Activated effector memory CD4-positive, alpha-beta T cell treated with Interleukin-2 at 50 U/mL for 16 hours (primary cell): Measurements from ENCODE around the gene EDC4.
A peak's percentile ranks its signal among the peaks of the same experiment; 100 is the strongest.
"Not testable (repeated sequence)": the region's sequence is repeated elsewhere in the genome, so short reads cannot be mapped to it uniquely, and the experiment has no call there.

Experiments
- DNase-seq: peaks from one replicate; pipeline ENCODE4 v3.0.0-alpha.2; 2020

The EDC4 gene

DNA sequence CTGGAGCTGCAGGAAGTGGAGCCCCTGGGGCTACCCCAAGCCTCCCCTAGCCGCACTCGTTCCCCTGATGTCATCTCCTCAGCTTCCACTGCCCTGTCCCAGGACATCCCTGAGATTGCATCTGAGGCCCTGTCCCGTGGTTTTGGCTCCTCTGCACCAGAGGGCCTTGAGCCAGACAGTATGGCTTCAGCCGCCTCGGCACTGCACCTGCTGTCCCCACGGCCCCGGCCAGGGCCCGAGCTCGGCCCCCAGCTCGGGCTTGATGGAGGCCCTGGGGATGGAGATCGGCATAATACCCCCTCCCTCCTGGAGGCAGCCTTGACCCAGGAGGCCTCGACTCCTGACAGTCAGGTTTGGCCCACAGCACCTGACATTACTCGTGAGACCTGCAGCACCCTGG is 7.7 kb downstream of the EDC4 start:
- DNase-seq = no peak

DNA sequence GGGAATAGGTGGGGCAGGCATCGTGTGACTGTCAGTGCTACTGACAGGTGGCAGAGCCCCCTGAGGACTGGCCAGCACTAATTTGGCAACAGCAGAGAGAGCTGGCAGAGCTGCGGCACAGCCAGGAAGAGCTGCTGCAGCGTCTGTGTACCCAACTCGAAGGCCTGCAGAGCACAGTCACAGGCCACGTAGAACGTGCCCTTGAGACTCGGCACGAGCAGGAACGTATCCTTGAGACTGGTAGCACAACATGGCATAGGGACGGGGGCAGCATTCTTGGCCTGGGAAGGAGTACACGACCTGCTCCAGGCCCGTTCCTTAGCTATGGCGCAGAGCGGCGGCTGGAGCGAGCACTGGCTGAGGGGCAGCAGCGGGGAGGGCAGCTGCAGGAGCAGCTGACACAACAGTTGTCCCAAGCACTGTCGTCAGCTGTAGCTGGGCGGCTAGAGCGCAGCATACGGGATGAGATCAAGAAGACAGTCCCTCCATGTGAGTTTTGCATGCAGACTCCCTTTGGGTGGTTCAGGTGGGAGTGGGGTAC is 8.8 kb downstream of the EDC4 start:
- DNase-seq = no peak

DNA sequence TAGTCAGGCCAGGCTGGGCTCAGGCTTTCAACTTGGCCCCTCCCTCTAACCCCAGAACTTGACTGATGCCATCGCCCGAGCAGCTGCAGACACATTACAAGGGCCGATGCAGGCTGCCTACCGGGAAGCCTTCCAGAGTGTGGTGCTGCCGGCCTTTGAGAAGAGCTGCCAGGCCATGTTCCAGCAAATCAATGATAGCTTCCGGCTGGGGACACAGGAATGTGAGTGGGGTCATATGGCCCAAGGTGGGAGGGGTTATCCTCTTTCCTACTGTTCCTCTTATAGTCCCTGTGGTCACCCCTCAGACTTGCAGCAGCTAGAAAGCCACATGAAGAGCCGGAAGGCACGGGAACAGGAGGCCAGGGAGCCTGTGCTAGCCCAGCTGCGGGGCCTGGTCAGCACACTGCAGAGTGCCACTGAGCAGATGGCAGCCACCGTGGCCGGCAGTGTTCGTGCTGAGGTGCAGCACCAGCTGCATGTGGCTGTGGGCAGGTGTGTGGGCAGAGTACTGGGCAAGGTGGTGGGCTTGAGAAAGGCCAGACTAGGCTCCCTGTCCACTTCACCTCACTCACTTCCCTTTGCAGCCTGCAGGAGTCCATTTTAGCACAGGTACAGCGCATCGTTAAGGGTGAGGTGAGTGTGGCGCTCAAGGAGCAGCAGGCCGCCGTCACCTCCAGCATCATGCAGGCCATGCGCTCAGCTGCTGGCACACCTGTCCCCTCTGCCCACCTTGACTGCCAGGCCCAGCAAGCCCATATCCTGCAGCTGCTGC is 9.7 kb downstream of the EDC4 start:
- DNase-seq = no peak

DNA sequence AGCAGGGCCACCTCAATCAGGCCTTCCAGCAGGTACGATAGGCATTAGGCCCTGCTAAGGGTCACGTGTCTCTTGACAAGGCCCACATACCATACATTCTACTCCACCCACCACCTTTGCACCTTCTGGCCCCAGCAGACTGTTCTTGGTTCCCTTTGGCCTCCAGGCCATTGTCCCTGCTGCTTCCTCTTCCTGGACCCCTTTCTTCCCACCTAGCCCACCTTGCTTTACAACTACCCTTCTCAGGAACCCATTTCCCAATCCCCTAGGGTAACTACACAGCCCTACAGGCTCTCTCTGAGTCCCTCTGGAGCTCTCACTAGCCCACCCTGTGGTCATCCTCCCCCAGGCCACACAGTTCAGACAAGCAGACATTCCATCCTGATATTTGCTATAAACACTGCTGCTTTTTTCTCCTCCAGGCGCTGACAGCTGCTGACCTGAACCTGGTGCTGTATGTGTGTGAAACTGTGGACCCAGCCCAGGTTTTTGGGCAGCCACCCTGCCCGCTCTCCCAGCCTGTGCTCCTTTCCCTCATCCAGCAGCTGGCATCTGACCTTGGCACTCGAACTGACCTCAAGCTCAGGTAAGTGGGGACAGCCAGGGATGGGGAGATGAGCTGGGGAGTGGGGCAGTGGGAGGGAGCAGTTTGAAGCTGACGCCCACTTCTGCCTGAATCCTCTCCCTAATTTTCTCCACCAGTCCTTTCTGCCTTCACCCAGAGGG is 10.5 kb downstream of the EDC4 start:
- DNase-seq = no peak

DNA sequence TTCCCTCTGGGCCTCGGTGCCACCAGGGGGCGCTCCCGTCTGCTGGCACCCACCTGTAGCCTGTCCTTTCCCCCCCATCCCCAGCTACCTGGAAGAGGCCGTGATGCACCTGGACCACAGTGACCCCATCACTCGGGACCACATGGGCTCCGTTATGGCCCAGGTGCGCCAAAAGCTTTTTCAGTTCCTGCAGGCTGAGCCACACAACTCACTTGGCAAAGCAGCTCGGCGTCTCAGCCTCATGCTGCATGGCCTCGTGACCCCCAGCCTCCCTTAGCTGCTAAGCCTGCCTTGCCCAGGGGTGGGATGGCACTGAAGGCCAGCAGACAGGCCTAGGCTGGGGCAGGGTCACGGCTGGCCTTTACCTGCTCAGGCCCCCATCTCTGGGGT is 11.0 kb downstream of the EDC4 start:
- peak; percentile 56 for DNase-seq

DNA sequence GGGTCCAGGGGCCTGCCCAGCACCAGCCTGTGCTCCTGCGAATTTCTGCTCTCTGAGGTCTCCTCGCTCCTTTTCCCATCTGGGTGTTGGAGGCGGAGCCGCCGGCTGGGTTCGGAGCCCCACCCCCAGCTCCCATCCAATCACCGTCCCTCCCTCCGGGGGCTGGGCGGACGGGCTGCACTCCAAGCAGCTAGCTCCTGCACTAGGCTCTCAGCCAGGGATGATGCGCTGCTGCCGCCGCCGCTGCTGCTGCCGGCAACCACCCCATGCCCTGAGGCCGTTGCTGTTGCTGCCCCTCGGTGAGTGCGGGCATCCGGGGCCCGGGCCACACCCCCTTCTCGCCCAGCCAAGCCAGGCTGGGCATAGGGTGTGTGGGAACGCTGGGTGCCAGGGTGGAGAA is 11.8 kb downstream of the EDC4 start, which contains the start of gene NRN1L:
Gene NRN1L (plus strand): TSS at position 202 of the 400 bp plus-strand sequence. CDS start 19 bp downstream, at position 221.
- DNase-seq = no peak

DNA sequence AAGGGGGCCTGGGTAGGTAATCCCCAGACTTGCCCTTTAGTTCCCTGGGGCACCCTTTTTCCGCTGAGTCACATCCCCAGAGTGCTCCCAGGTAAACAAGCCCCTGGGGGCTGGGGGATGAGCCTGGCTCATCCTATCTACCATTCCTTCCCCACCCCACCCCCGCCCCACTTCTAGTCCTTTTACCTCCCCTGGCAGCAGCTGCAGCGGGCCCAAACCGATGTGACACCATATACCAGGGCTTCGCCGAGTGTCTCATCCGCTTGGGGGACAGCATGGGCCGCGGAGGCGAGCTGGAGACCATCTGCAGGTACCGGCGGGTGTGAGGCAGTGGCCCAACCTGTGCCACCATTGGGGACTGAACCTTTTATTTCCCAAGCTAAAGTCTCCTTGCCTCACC is 12.7 kb downstream of the EDC4 start:
- DNase-seq = no peak

DNA sequence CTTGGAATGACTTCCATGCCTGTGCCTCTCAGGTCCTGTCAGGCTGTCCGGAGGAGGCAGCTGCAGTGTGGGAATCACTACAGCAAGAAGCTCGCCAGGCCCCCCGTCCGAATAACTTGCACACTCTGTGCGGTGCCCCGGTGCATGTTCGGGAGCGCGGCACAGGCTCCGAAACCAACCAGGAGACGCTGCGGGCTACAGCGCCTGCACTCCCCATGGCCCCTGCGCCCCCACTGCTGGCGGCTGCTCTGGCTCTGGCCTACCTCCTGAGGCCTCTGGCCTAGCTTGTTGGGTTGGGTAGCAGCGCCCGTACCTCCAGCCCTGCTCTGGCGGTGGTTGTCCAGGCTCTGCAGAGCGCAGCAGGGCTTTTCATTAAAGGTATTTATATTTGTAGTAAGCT is 13.1 kb downstream of the EDC4 start:
- DNase-seq = no peak

DNA sequence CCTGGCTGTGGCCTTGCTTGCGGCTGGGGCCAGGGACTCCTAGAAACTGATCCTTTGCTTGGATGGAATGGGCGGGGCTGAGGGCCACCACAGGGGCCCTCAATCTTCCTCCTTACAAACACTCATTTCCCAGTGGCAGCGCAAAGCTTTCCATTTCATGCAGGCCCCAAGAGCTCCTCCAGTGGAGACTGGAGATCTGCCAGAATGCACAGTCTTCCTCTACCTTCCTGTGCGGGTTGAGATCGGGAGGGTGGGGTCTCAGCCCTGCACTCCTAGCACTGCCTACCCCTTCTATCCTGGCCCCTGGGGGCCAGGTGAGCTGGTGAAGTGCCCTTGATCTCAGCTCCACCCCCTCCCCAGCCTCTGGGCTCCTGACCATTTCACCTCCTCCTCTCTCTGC is 13.5 kb downstream of the EDC4 start:
- DNase-seq = no peak

DNA sequence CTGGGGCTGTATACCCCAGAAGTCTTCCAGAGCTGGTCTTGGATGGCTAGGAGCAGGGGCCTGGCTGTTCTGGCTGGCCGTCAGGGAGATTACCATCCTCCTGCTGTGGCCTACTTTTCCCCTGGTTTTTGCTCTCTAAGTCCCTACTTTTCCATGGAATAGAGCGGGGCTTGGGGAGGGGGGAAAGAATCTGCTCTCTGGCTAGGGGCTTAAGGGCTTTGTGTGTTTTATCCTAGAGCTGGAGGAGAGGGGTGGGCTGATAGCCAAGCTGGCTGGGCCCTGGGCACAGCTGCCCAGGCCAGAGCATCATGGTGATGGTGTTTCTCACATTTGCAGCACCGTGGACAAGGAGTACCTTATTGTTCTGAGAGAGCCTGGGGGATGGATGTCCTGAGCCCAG is 15.5 kb downstream of the EDC4 start:
- no peak for DNase-seq

DNA sequence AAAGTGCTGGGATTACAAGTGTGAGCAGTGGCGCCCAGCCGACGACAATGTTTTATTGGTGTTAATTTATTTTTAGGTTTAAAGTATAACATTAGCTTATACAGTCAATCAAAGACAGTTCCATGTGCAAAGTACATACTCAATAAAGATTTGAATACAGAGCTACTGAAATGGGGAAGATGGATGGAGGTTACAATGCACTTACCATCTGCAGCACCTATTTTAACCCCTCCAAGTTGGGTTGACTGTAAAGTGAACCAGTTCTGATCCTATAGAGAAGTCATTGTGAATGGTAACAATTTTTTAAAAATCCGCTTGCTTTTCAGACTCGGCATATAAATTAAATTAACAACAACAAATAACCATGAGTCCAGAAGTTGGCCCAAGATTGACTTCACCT is 19.5 kb downstream of the EDC4 start:
- no peak for DNase-seq

DNA sequence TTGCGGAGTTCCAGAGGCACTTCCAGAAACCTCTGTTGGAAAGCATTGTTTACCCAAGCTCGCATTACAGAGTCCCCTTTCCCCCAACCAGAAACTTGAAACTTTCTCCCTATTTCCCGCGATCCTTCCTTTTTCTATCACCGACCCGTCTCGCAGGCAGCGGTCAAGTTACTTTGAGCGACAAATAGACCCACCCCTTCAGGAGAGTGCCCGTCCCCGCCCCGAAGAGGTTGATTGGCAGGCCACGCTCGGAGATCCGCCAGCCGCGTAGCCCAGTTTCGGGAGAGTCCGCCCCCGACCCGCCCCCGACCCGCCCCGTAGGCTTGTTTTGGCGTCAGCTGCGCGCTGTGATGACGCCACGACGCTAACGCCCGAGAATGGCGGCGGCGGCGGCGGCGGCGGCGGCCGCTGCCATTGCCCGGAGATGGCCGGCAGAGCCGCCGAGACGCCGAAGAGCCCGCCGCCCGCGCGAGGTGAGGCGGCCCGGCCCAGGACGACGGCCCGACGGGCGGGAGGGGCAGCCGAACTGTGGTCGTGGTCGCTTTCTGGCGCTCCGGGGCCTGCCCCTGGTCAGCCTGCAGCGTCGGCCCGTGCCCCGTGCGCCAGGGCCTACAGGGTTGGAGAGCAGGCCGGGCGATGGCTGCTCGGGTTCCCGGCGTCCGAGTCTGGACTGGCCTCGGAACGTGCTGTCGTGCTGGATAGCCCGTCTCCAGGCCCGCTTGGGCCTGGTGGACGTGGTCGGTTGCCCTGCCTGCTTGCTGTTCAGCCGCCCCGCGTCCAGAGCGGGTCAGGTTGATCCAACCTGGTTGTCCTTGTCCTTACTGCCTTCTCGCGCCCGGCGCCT is 20.3 kb downstream of the EDC4 start, which contains the start of gene PSKH1:
Gene PSKH1 (plus strand): TSS at position 356 of the 844 bp plus-strand sequence. CDS start 15,496 bp downstream, outside the sequence.
- DNase-seq = peak; percentile 92

DNA sequence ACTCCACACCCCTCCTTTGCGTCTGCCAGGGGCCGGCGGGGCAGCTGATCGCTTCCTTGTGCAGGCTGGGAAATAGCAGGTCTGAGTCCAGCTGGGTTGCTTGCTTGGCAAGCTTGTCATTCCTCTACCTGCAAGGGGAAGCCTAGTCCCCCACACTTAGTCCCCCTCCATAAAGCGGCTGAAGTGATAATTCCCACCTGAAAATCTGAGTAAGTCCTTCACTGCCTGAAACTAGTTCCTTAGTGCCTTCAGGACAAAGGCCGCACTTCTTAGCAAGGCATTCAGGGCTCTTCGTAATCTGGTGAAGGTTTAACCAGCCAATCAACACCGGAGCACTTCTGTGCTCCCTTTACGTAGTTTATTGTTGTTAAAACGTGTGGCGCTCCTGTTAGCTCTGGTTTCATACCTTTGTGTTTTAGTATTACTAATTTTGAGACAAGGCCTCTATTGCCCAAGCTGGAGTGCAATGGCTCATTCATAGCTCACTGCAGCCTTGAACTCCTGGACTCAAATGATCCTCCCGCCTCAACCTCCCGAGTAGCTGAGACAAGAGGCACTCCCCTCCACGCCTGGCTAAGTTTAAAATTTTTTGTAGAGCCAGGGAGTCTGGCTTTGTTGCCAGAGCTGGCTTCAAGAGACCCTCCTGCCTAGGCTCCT is 21.0 kb downstream of the EDC4 start:
- DNase-seq = peak; percentile 6

DNA sequence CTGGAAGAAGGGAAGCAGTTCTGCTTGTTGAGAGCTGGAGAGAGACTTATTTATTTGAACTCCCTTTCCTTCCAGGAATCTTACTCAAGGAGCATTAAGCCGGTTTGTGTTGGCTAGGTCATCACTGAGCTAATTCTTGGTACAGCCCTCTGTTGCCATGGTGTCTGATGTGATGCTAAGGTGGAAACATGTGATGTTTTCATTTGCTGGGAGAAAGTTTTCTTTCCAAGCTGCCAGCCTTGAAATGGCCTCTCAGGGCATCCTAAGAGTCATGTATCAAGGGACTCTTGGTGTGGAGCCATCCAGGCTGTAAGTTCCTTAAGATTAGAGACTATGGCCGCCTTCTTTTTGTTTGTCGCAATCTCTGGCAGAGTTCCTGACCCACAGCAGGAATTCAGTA is 24.4 kb downstream of the EDC4 start:
- DNase-seq = no peak

DNA sequence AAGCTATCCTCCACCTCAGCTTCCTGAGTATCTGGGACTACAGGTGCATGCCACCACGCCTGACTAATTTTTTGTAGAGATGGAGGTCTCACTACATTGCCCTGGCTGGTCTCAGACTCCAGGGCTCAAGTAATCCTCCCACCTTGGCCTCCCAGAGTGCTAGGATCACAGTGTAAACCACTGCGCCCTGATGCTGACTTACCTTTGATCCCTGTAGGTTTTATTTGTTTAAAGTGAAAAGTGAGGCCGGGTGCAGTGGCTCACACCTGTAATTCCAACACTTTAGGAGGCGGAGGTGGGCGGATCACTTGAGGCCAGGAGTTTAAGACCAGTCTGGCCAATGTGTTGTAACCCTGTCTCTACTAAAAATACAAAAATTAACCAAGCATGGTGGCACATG is 28.9 kb downstream of the EDC4 start:
- no peak for DNase-seq

DNA sequence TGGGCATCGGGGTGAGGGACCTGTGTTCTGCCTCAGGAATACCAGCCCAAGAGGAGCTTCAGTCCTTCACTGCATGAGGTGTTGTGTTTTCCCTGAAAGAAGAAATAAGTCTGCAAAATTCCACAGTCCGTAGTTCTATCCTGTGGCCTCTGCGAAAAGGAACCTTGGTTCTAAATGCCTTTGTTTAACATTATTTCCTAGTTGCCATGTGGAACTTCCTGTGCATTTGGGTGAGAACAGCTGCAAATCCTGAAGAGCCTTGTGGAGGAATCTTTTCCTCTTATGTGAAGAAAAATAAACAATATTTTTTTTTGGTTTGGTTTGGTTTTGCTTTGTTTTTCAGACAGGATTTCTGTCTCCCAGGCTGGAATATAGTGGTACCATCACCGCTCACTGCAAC is 30.0 kb downstream of the EDC4 start:
- DNase-seq = no peak

DNA sequence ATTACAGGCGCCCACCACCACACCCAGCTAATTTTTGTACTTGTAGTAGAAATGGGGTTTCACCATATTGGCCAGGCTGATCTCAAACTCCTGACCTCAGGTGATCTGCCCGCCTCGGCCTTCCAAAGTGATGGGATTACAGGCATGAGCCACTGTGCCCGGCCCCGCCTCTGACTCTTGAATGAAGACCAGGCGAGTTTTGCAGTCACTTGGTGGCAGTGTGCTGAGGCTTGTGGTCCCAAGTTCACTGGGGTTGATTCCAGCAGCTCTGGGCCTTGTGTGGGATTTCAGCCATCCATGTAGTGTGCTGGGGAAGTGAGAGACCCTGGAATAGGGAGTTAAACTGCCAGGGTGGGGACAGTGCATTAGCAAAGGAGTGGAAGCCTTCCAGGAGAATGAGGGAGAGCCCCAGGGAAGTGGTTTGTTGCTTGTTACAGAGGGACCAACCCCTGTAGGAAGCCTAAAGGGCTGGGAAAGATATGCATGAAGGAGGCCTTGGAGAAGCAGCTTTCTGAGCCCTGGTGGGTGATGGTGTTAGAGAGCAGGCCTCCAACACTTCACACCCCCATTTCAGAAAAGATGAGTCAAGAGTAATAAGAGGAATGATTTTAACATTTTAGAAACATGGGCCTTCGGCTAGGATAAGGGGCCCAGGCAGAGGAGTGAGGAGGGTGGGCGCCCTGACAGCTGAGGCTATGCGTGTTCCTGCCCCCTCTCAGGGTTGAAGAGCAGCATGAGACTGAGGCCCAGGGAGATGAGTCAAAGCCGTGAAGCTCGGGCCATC is 34.7 kb downstream of the EDC4 start:
- DNase-seq = no peak

DNA sequence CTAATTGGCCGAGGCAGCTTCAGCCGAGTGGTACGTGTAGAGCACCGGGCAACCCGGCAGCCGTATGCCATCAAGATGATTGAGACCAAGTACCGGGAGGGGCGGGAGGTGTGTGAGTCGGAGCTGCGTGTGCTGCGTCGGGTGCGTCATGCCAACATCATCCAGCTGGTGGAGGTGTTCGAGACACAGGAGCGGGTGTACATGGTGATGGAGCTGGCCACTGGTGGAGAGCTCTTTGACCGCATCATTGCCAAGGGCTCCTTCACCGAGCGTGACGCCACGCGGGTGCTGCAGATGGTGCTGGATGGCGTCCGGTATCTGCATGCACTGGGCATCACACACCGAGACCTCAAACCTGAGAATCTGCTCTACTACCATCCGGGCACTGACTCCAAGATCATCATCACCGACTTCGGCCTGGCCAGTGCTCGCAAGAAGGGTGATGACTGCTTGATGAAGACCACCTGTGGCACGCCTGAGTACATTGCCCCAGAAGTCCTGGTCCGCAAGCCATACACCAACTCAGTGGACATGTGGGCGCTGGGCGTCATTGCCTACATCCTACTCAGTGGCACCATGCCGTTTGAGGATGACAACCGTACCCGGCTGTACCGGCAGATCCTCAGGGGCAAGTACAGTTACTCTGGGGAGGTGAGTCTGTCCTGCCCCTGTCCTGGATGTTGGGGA is 36.3 kb downstream of the EDC4 start:
- no peak for DNase-seq

DNA sequence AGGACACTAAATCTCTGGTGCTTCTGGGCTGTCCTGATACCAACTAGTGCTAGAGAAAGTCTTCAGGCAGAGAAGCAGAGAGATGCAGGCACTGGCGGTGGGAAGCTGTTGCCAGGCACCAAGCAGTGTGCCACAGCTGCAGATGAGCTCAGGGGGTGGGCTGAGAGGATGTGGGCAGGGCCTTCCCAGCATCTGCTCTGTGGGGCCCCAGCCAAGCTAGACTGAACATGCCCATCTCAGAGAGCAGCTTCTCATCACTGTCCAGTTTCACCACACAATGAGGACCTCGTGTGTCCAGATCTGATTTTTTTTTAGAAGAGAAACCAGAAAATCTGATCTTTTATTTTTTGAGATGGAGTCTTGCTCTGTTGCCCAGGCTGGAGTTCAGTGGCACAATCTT is 37.3 kb downstream of the EDC4 start:
- no peak for DNase-seq

DNA sequence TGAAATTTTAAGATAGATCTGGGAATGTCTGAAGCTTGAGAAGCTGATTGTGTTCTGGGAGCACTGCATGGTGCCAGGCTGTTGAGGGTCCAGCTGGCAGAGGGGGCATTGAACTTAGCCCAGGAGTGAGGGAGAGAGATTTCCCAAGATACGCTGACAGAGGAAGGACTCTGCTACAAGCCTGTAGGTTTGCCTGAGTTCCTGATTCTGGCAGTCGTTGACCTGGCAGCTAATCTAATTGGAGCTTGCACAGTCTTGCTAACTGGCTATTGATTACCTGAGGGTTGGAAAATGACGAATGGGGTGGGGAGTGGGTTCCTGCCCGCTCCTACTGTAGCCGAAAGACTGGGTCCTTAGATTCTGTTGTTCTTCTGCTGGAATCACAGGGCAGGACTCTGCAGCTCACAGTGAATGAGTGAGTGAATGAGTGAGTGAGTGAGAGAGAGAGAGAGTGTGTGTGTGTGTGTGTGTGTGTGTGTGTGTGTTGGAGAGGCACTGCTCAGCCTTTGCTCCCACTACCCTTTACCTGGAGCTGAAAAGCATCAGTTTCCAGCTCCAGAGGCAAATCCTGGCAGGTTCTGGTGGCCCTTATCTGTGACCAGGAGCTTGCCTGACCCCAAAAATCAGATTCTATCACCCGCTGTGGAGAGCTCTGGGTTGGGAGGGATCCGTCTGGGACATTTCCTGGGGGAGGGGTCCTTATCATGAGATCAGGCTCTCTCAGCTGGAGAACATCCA is 42.1 kb downstream of the EDC4 start:
- no peak for DNase-seq

DNA sequence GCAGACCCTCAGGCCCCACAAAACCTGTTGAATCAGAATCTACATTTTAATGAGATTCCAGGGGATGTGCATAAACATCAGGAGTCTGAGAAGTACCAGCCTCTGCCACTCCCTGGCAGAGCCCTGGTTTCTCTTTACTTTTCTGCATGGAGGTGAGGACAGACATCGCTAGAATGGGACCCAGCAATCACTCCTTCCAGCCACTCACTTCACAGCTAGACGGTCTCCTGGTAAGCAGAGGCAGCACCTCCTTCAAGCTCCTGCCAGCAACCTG is 42.6 kb downstream of the EDC4 start:
- not testable (repeated sequence) for DNase-seq
